ENCODE data around the gene SOX2.
"Not testable (repeated sequence)": the region's sequence is repeated elsewhere in the genome, so short reads cannot be mapped to it uniquely, and the experiment has no call there.

The SOX2 gene

GRCh38 chr3:181724192-181724965 is 12.7 kb downstream of the SOX2 start:
- no peak for DNase-seq

- no peak for DNase-seq
Measured at GRCh38 chr3:181725131-181725731, 13.5 kb downstream of the SOX2 start.

GRCh38 chr3:181725830-181726229 is 14.1 kb downstream of the SOX2 start:
- no peak for DNase-seq

- DNase-seq, result peak; percentile 29
Measured at GRCh38 chr3:181726351-181727330, 14.9 kb downstream of the SOX2 start.

- no peak for DNase-seq
Measured at GRCh38 chr3:181727341-181728032, 15.8 kb downstream of the SOX2 start.

GRCh38 chr3:181728470-181729340 is 17.0 kb downstream of the SOX2 start:
- no peak for DNase-seq

- no peak for DNase-seq
Measured at GRCh38 chr3:181729341-181729869, 17.7 kb downstream of the SOX2 start.

- DNase-seq, result no peak
Measured at GRCh38 chr3:181730316-181730715, 18.6 kb downstream of the SOX2 start.

GRCh38 chr3:181730934-181731333 is 19.2 kb downstream of the SOX2 start:
- DNase-seq, result no peak

- DNase-seq, result no peak
Measured at GRCh38 chr3:181735911-181736310, 24.2 kb downstream of the SOX2 start.

- no peak for DNase-seq
Measured at GRCh38 chr3:181738551-181738950, 26.8 kb downstream of the SOX2 start.

- no peak for DNase-seq
Measured at GRCh38 chr3:181739628-181740027, 27.9 kb downstream of the SOX2 start.

GRCh38 chr3:181741417-181741816 is 29.7 kb downstream of the SOX2 start:
- DNase-seq, result no peak

GRCh38 chr3:181752202-181752671 is 40.5 kb downstream of the SOX2 start:
- no peak for DNase-seq

- DNase-seq, result no peak
Measured at GRCh38 chr3:181753391-181753790, 41.7 kb downstream of the SOX2 start.

GRCh38 chr3:181755959-181756358 is 44.2 kb downstream of the SOX2 start:
- no peak for DNase-seq

- no peak for DNase-seq
Measured at GRCh38 chr3:181756645-181757297, 45.0 kb downstream of the SOX2 start.

GRCh38 chr3:181757694-181758306 is 46.1 kb downstream of the SOX2 start:
- no peak for DNase-seq

- no peak for DNase-seq
Measured at GRCh38 chr3:181761906-181762305, 50.2 kb downstream of the SOX2 start.

GRCh38 chr3:181764033-181764432 is 52.3 kb downstream of the SOX2 start:
- not testable (repeated sequence) for DNase-seq

Measured in NCI-H82 (cell line).